Measurements from ENCODE around the gene BICDL2.

- no peak for TF ChIP-seq CTCF (IDR thresholded peaks at IDR 0.05)
- no peak for TF ChIP-seq GABPA (IDR thresholded peaks at IDR 0.05; ENCODE audit: low read depth)
Observed at GRCh38 chr16:3074860-3075522, 38.2 kb upstream of the BICDL2 start.

Measured in SK-N-SH (cell line).